ENCODE data around the gene FILIP1.

DNA sequence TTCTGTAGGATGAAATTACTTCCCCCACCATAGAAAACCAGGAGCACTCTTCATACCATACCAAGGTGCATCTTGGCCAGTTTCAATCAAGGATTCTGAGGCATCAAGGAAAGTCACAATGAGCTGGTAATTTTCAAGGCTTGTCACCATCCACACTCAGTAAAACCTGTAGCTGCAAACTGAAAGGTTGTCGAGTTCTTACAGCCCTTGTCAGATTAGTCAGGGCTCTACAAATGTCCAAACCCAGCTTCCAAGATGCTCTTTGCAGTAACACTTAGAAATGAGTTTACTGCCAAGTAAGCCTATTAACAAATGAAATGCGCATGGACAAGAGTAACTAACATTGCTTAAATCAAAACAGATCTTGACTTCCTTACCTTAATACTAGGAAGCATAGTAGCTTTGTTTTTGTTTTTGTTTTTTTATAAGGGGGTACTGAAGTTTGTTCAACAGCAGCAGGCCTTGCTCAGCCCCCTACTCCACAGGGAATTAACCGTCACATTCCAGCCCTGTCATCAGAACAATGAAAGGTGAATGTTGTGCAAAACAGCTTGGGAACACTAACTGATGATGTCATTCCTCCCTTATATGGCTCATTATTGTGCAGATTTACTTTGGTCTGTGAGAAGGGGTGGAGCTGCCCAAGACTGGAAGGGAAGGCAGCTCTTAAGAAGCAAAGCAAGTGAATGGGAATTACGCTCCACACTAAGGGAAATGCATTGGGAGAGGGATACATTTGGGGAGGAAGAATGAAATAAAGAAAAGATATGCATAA lies 159.1 kb downstream of the FILIP1 start:
- no peak for TF ChIP-seq CTCF (conservative IDR thresholded peaks at IDR 0.05)
- no peak for TF ChIP-seq ZFX (IDR thresholded peaks at IDR 0.05)
